T follicular helper cell (primary cell): ENCODE measurements around the gene IFNK.

Experiments
- DNase-seq: peaks from one replicate; pipeline ENCODE4 v3.0.0-alpha.2; 2020; ENCODE audit warnings: low read depth

The IFNK gene

GRCh38 chr9:27511771-27512170 lies 12.3 kb upstream of the IFNK start:
- no peak for DNase-seq

- no peak for DNase-seq
Measured at GRCh38 chr9:27514551-27514950, 9.5 kb upstream of the IFNK start.

- DNase-seq = no peak
Measured at GRCh38 chr9:27518006-27518405, 6.1 kb upstream of the IFNK start.

- DNase-seq = no peak
Measured at GRCh38 chr9:27518809-27519208, 5.3 kb upstream of the IFNK start.

- no peak for DNase-seq
Measured at GRCh38 chr9:27519466-27520465, 4.3 kb upstream of the IFNK start.

GRCh38 chr9:27520986-27521385 lies 3.1 kb upstream of the IFNK start:
- no peak for DNase-seq

- DNase-seq = no peak
Measured at GRCh38 chr9:27523141-27523540, 949 bp upstream of the IFNK start.

- DNase-seq = no peak
Measured at GRCh38 chr9:27527702-27528075, 3.6 kb downstream of the IFNK start.

- DNase-seq = peak; percentile 18
Measured at GRCh38 chr9:27528076-27528885, 4.2 kb downstream of the IFNK start.

GRCh38 chr9:27528886-27529315 lies 4.8 kb downstream of the IFNK start:
- DNase-seq = peak; percentile 14

GRCh38 chr9:27529316-27530278 lies 5.5 kb downstream of the IFNK start, which contains the start of gene MOB3B:
MOB3B (minus strand) TSS chr9:27529814; CDS start chr9:27455550, 74,264 bp downstream.
- DNase-seq = peak; percentile 59

GRCh38 chr9:27530915-27531755 lies 7.0 kb downstream of the IFNK start:
- DNase-seq = no peak

GRCh38 chr9:27532046-27532445 lies 8.0 kb downstream of the IFNK start:
- no peak for DNase-seq

- DNase-seq = no peak
Measured at GRCh38 chr9:27533311-27533710, 9.2 kb downstream of the IFNK start.

- no peak for DNase-seq
Measured at GRCh38 chr9:27534131-27534530, 10.0 kb downstream of the IFNK start.

- no peak for DNase-seq
Measured at GRCh38 chr9:27534658-27535209, 10.6 kb downstream of the IFNK start.

- no peak for DNase-seq
Measured at GRCh38 chr9:27535701-27536118, 11.6 kb downstream of the IFNK start.

GRCh38 chr9:27536168-27536567 lies 12.1 kb downstream of the IFNK start:
- DNase-seq = no peak

GRCh38 chr9:27537027-27537435 lies 12.9 kb downstream of the IFNK start:
- no peak for DNase-seq

GRCh38 chr9:27537756-27538155 lies 13.7 kb downstream of the IFNK start:
- no peak for DNase-seq
